CD4-positive, alpha-beta T cell (primary cell): ENCODE results near the gene UIMC1. TPM values are rescaled to one million over a fixed set of nuclear protein-coding genes. Genes with fewer than 3 reads are reported as not detected.

Experiments used
- ATAC-seq: fragments of 200-7000 bp; cut with Tn5 transposase; one replicate; pipeline ENCODE4 v1.10.0; 2022; ENCODE audit warnings: mild to moderate bottlenecking; ENCODE audit not compliant: poor library complexity
- CTCF ChIA-PET: fragments of 350-600 bp; sonication (Branson Sonifier 250); formaldehyde crosslinking; loops from one replicate; lab custom pipeline; 2021; ENCODE audit warnings: antibody characterized with exemption, inconsistent platforms; lab: Charles Lee
- POLR2A ChIA-PET: fragments of 350-600 bp; sonication (Branson Sonifier 250); formaldehyde crosslinking; loops from one replicate; lab custom pipeline; 2021; ENCODE audit warnings: antibody characterized with exemption, inconsistent platforms; lab: Charles Lee
- DNase-seq, 14 experiments: peaks; one replicate each; pipeline ENCODE4 v3.0.0-alpha.2; 2013 to 2020; ENCODE audit warnings: mixed read lengths in 2 of 14
- H3K27ac ChIP-seq, 2 donors: one replicate each; pipeline versions ENCODE4 v1.5.1 to v1.7.0; 2013; ENCODE audit warnings: low read length in 2 of 2, low read depth in 1 of 2, mild to moderate bottlenecking in 1 of 2
- H3K27me3 ChIP-seq, 2 experiments: 1 replicate in 1 of 2; 2 replicates in 1 of 2; pipeline versions ENCODE4 v1.6.1 to v1.7.0; 2013; ENCODE audit warnings: low read length in 2 of 2, control low read depth in 1 of 2, mild to moderate bottlenecking in 1 of 2, moderate library complexity in 1 of 2; ENCODE audit not compliant: insufficient read depth in 2 of 2, control insufficient read depth in 1 of 2
- H3K36me3 ChIP-seq: one replicate; pipeline ENCODE4 v1.6.1; 2013; ENCODE audit warnings: low read length, control low read depth; ENCODE audit not compliant: insufficient read depth
- H3K4me1 ChIP-seq: one replicate; pipeline ENCODE4 v1.6.1; 2013; ENCODE audit warnings: low read length, control low read depth; ENCODE audit not compliant: insufficient read depth
- H3K4me3 ChIP-seq: one replicate; pipeline ENCODE4 v1.5.1; 2013; ENCODE audit warnings: mild to moderate bottlenecking, low read length, moderate library complexity
- H3K9me3 ChIP-seq, 2 experiments: 1 replicate in 1 of 2; 2 replicates in 1 of 2; pipeline versions ENCODE4 v1.6.1 to v1.7.0; 2013; ENCODE audit warnings: low read length in 2 of 2, mild to moderate bottlenecking in 2 of 2, control low read depth in 1 of 2, moderate library complexity in 1 of 2; ENCODE audit not compliant: control insufficient read depth in 1 of 2, insufficient read depth in 1 of 2
- H3K27ac Mint-ChIP-seq: one replicate; pipeline ENCODE4 v1.8.0; 2020; ENCODE audit warnings: mixed read lengths
- H3K27me3 Mint-ChIP-seq: one replicate; pipeline ENCODE4 v1.8.0; 2021; ENCODE audit warnings: mixed read lengths
- H3K36me3 Mint-ChIP-seq: one replicate; pipeline ENCODE4 v1.8.0; 2021; ENCODE audit warnings: low read depth, mixed read lengths
- H3K4me1 Mint-ChIP-seq: one replicate; pipeline ENCODE4 v1.8.0; 2021; ENCODE audit warnings: low read depth, mixed read lengths
- H3K4me3 Mint-ChIP-seq: one replicate; pipeline ENCODE4 v1.8.0; 2020; ENCODE audit warnings: mild to moderate bottlenecking, mixed read lengths
- H3K9me3 Mint-ChIP-seq: one replicate; pipeline ENCODE4 v1.8.0; 2020; ENCODE audit warnings: mixed read lengths
- CTCF ChIP-seq: fragments of 200-600 bp; IDR thresholded peaks from one replicate; pipeline ENCODE4 v1.8.0; 2022; ENCODE audit warnings: antibody characterized with exemption, mild to moderate bottlenecking
- intact Hi-C, 2 experiments: fragments of 100-400 bp; cut with DNase I in 1 of 2; cut with micrococcal nuclease in 1 of 2; formaldehyde crosslinking; loops; one replicate each; pipeline versions ENCODE4 v1.15.1 to v1.9.0; 2023 to 2025; cut with DNase I, micrococcal nuclease
- total RNA-seq, 174 experiments: library from RNA in 2 of 174; stranded (reverse) in 2 of 174; gene quantifications; one replicate each; pipeline ENCODE4 v1.2.3 and lab custom pipeline; 2021 to 2026

UIMC1 gene
- total RNA-seq, 2 experiments from 2014 or later: 42.3 to 50.8 TPM

GRCh38 chr5:176863041-176863764 is 143.4 kb downstream of the UIMC1 start:
- no peak for TF ChIP-seq CTCF
- H3K9me3 Mint-ChIP-seq: no peaks in the 10 kb centered on the region
- ChIA-PET POLR2A (no interaction called here), CTCF (no interaction called here)
- ATAC-seq (no peak), DNase-seq (no peak)
- H3K27me3 Mint-ChIP-seq: peaks cover 45% of the 10 kb centered on the region
- Histone ChIP-seq H3K27me3 (peaks cover 44 to 51% of the 10 kb centered on the region in 2 experiments), H3K27ac (no peak overlapping the region), H3K4me1 (no peaks in the 10 kb centered on the region), H3K36me3 (no peaks in the 10 kb centered on the region), H3K4me3 (no peak overlapping the region), H3K9me3 (peaks cover 0 to 21% of the 10 kb centered on the region in 2 experiments)
- intact Hi-C loops: no loop called here
- H3K27ac Mint-ChIP-seq: no peak overlapping the region
- no peaks in the 10 kb centered on the region for H3K36me3 Mint-ChIP-seq
- H3K4me3 Mint-ChIP-seq: no peak overlapping the region
- no peaks in the 10 kb centered on the region for H3K4me1 Mint-ChIP-seq

GRCh38 chr5:176862330-176862995 is 144.1 kb downstream of the UIMC1 start:
- no peak overlapping the region for H3K27ac Mint-ChIP-seq
- intact Hi-C loops: no loop called here
- peaks cover 44 to 50% of the 10 kb centered on the region in 2 experiments for H3K27me3 ChIP-seq

GRCh38 chr5:176861276-176861675 is 145.3 kb downstream of the UIMC1 start:
- H3K27ac ChIP-seq: no peak overlapping the region
- H3K36me3 Mint-ChIP-seq: no peaks in the 10 kb centered on the region
- H3K9me3 Mint-ChIP-seq: no peaks in the 10 kb centered on the region
- no peaks in the 10 kb centered on the region for H3K4me1 Mint-ChIP-seq
- H3K4me3 Mint-ChIP-seq: no peak overlapping the region
- H3K4me1 ChIP-seq: no peaks in the 10 kb centered on the region
- TF ChIP-seq CTCF: no peak
- H3K4me3 ChIP-seq: no peak overlapping the region
- peaks cover 40 to 42% of the 10 kb centered on the region in 2 experiments for H3K27me3 ChIP-seq
- H3K36me3 ChIP-seq: no peaks in the 10 kb centered on the region
- no peak overlapping the region for H3K27ac Mint-ChIP-seq
- DNase-seq (no peak), ATAC-seq (no peak)
- peaks cover 40% of the 10 kb centered on the region for H3K27me3 Mint-ChIP-seq
- POLR2A ChIA-PET: no interaction called here
- intact Hi-C loops: no loop called here
- CTCF ChIA-PET: no interaction called here
- peaks cover 0 to 26% of the 10 kb centered on the region in 2 experiments for H3K9me3 ChIP-seq

More at GRCh38 chr5:176862330-176862995, 144.1 kb downstream of the UIMC1 start:
- CTCF ChIA-PET: no interaction called here
- ATAC-seq (no peak), DNase-seq (no peak)
- Histone ChIP-seq H3K36me3 (no peaks in the 10 kb centered on the region), H3K4me3 (no peak overlapping the region), H3K27ac (no peak overlapping the region), H3K9me3 (peaks cover 0 to 26% of the 10 kb centered on the region in 2 experiments), H3K4me1 (no peaks in the 10 kb centered on the region)
- Mint-ChIP-seq H3K4me3 (no peak overlapping the region), H3K27me3 (peaks cover 49% of the 10 kb centered on the region), H3K4me1 (no peaks in the 10 kb centered on the region), H3K36me3 (no peaks in the 10 kb centered on the region), H3K9me3 (no peaks in the 10 kb centered on the region)
- POLR2A ChIA-PET: no interaction called here
- no peak for TF ChIP-seq CTCF
